K562 (cell line): ENCODE data around the gene EPB41L4A. TPM values are rescaled to one million over a fixed set of nuclear protein-coding genes. Genes with fewer than 3 reads are reported as not detected.

Experiments used
- ATAC-seq: fragments of 200-7000 bp; cut with Tn5 transposase; 3 replicates; pipeline ENCODE4 v1.9.1; 2020; ENCODE audit warnings: moderate library complexity
- BruUV-seq: library from RNA; stranded (reverse); fragments of 400-500 nt; replicated peaks from 2 replicates; lab custom pipeline; 2021; lab: Mats Ljungman, UMichigan
- CTCF ChIA-PET: fragments of 300-600 bp; formaldehyde crosslinking; extraction: SDS; loops from one replicate; lab custom pipeline; 2021; ENCODE audit warnings: low intra/inter-chr PET ratio; lab: Yijun Ruan, JAX
- POLR2A ChIA-PET: fragments of 300-600, 350-650 bp; sonication (Branson Sonifier 250); formaldehyde crosslinking; extraction: SDS; loops from one replicate; lab custom pipeline; 2021; ENCODE audit warnings: antibody characterized with exemption, inconsistent platforms; lab: Yijun Ruan, JAX
- DNase-seq, 4 experiments: peaks; one replicate each; pipeline versions ENCODE4 v3.0.0 to v3.0.0-alpha.2; 2011 to 2018; ENCODE audit warnings: low spot score in 3 of 4, mixed read lengths in 3 of 4; ENCODE audit errors: extremely low read depth in 1 of 4
- FAIRE-seq: peaks from 2 replicates; lab custom pipeline; 2011; peaks lifted over from hg19 to GRCh38; lab: Jason Lieb, UNC
- H2AFZ ChIP-seq: 2 replicates; pipeline ENCODE4 v1.6.0; 2011; ENCODE audit warnings: low read depth, low read length, control low read depth, inconsistent platforms
- H3K27ac ChIP-seq: fragments of 200-600 bp; 3 replicates; pipeline ENCODE4 v1.8.0; 2011; ENCODE audit warnings: low read depth, mild to moderate bottlenecking, control low read depth, inconsistent platforms, low read length, moderate library complexity, mixed read lengths; ENCODE audit errors: extremely low read depth
- H3K27me3 ChIP-seq, 2 experiments: fragments of 300-600 bp in 1 of 2; 2 replicates in 1 of 2; 3 replicates in 1 of 2; pipeline versions ENCODE4 v1.6.0 to v1.8.0; 2011; ENCODE audit warnings: inconsistent platforms in 2 of 2, low read length in 2 of 2, mild to moderate bottlenecking in 1 of 2, mixed read lengths in 1 of 2, moderate library complexity in 1 of 2; ENCODE audit not compliant: control insufficient read depth in 2 of 2, insufficient read depth in 2 of 2
- H3K36me3 ChIP-seq: fragments of 300-600 bp; 3 replicates; pipeline ENCODE4 v1.8.0; 2011; ENCODE audit warnings: mild to moderate bottlenecking, low read length, inconsistent platforms; ENCODE audit not compliant: control insufficient read depth, insufficient read depth
- H3K4me1 ChIP-seq, 2 experiments: fragments of 200-600 bp in 1 of 2; replicated peaks in 1 of 2; 2 replicates in 1 of 2; 3 replicates in 1 of 2; pipeline versions ENCODE4 v1.5.1 to v1.8.0; 2011; ENCODE audit warnings: inconsistent platforms in 2 of 2, low read length in 2 of 2, mild to moderate bottlenecking in 1 of 2, mixed read lengths in 1 of 2, moderate library complexity in 1 of 2; ENCODE audit not compliant: control insufficient read depth in 2 of 2, insufficient read depth in 2 of 2
- H3K4me2 ChIP-seq: 2 replicates; pipeline ENCODE4 v1.6.1; 2011; ENCODE audit warnings: low read length, control low read depth, inconsistent platforms, mixed read lengths; ENCODE audit not compliant: insufficient read depth
- H3K4me3 ChIP-seq: fragments of 200-600 bp; sonication (generic), shearing (Covaris generic); 2 replicates; pipeline ENCODE4 v1.5.1; 2016; ENCODE audit warnings: control low read depth, inconsistent platforms
- H3K79me2 ChIP-seq: fragments of 200-600 bp; 3 replicates; pipeline ENCODE4 v1.8.0; 2011; ENCODE audit warnings: low read length, inconsistent platforms; ENCODE audit not compliant: control insufficient read depth, insufficient read depth
- H3K9ac ChIP-seq, 2 experiments: 2 replicates each; pipeline versions ENCODE4 v1.6.0 to v1.6.1; 2011; ENCODE audit warnings: low read depth in 2 of 2, low read length in 2 of 2, control low read depth in 1 of 2, inconsistent platforms in 1 of 2, mild to moderate bottlenecking in 1 of 2, mixed read lengths in 1 of 2; ENCODE audit not compliant: insufficient read depth in 1 of 2
- H3K9me1 ChIP-seq: one replicate; pipeline ENCODE4 v1.6.0; 2011; ENCODE audit warnings: inconsistent platforms, mild to moderate bottlenecking, low read length, moderate library complexity; ENCODE audit not compliant: control insufficient read depth, insufficient read depth
- H3K9me3 ChIP-seq: replicated peaks from 2 replicates; pipeline ENCODE4 v1.5.1; 2011; ENCODE audit warnings: low read depth, low read length, inconsistent platforms; ENCODE audit not compliant: control insufficient read depth, insufficient read depth
- H4K20me1 ChIP-seq: replicated peaks from 2 replicates; pipeline ENCODE4 v1.6.1; 2011; ENCODE audit warnings: low read length, inconsistent platforms, mixed read lengths; ENCODE audit not compliant: control insufficient read depth, insufficient read depth
- CEBPG ChIP-seq, 3 experiments: fragments of 200-800 bp in 1 of 3; sonication (Bioruptor generic) in 1 of 3; sonication (generic) in 1 of 3; formaldehyde crosslinking in 1 of 3; IDR thresholded peaks in 2 of 3; conservative IDR thresholded peaks in 1 of 3; 2 replicates each; pipeline versions ENCODE4 v1.6.1 to v1.8.0; 2016 to 2022; ENCODE audit warnings: missing compliant biosample characterization in 2 of 3, missing genetic modification characterization in 2 of 3, mild to moderate bottlenecking in 1 of 3, missing genetic modification reagents in 1 of 3
- DDX20 ChIP-seq: fragments of 450-650 bp; IDR thresholded peaks from 2 replicates; pipeline ENCODE4 v1.6.1; 2016; ENCODE audit warnings: missing genetic modification characterization, low read depth, mild to moderate bottlenecking, missing compliant biosample characterization, moderate library complexity
- HDAC6 ChIP-seq: IDR thresholded peaks from 2 replicates; pipeline ENCODE4 v1.6.1; 2012; ENCODE audit warnings: low read depth, mild to moderate bottlenecking, control low read depth, inconsistent platforms, low read length, moderate library complexity
- KDM2B ChIP-seq: fragments of 250-450 bp; sonication (Bioruptor Pico); IDR thresholded peaks from 2 replicates; pipeline ENCODE4 v1.8.0; 2021; ENCODE audit warnings: mild to moderate bottlenecking, moderate library complexity
- LARP7 ChIP-seq: fragments of 450-650 bp; IDR thresholded peaks from 2 replicates; pipeline ENCODE4 v1.6.1; 2016
- MAFK ChIP-seq: IDR thresholded peaks from 2 replicates; pipeline ENCODE4 v1.6.1; 2011; ENCODE audit warnings: low read length, improper control_type of control experiment
- MLX ChIP-seq, 2 experiments: fragments of 450-650 bp in 1 of 2; sonication (generic) in 1 of 2; formaldehyde crosslinking; conservative IDR thresholded peaks; 2 replicates each; pipeline versions ENCODE4 v1.4.0 to v1.8.1; 2020 to 2022; ENCODE audit warnings: mild to moderate bottlenecking in 1 of 2, missing genetic modification reagents in 1 of 2
- NCOA1 ChIP-seq: fragments of 450-650 bp; IDR thresholded peaks from 2 replicates; pipeline ENCODE4 v1.6.1; 2016; ENCODE audit warnings: low read depth
- NKRF ChIP-seq: fragments of 450-650 bp; IDR thresholded peaks from 2 replicates; pipeline ENCODE4 v1.6.1; 2016; ENCODE audit warnings: borderline replicate concordance
- SMARCA4 ChIP-seq: fragments of 450-650 bp; IDR thresholded peaks from 2 replicates; pipeline ENCODE4 v1.6.1; 2016
- SNRNP70 ChIP-seq: fragments of 200-400 bp; formaldehyde crosslinking; optimal IDR thresholded peaks from 2 replicates; pipeline ENCODE3; 2017; ENCODE audit warnings: low read depth, low read length
- SUPT5H ChIP-seq: fragments of 450-650 bp; IDR thresholded peaks from 2 replicates; pipeline ENCODE4 v1.6.1; 2016
- ZFP36 ChIP-seq: fragments of 150-350 bp; IDR thresholded peaks from 2 replicates; pipeline ENCODE4 v1.6.1; 2018; ENCODE audit warnings: low read length, low read depth; ENCODE audit not compliant: partially characterized antibody
- ZNF175 ChIP-seq: fragments of 200-800 bp; sonication (Bioruptor generic); IDR thresholded peaks from 2 replicates; pipeline ENCODE4 v1.6.1; 2016; ENCODE audit warnings: low read depth, mild to moderate bottlenecking, missing genetic modification characterization, missing compliant biosample characterization
- ZNF253 ChIP-seq: fragments of 250-450 bp; sonication (Bioruptor Pico); conservative IDR thresholded peaks from 2 replicates; pipeline ENCODE4 v1.6.1; 2021; ENCODE audit warnings: mild to moderate bottlenecking
- ZNF444 ChIP-seq: fragments of 250-450 bp; sonication (Bioruptor Pico); IDR thresholded peaks from 2 replicates; pipeline ENCODE4 v1.4.0; 2020; ENCODE audit warnings: mild to moderate bottlenecking, moderate library complexity
- WGBS: fragments of 100-300 bp; shearing (Covaris generic); methylation state at CpG from one replicate; pipeline ENCODE4 v1.1.6; 2016; ENCODE audit warnings: low coverage, mixed read lengths; ENCODE audit not compliant: insufficient coverage; ENCODE audit errors: missing lambda C conversion rate; 5-methylcytosine and 5-hydroxymethylcytosine counted together
- in situ Hi-C: fragments of 300-500 bp; cut with MboI; formaldehyde crosslinking; loops from 4 replicates; pipeline ENCODE4 v1.15.0; 2018; ENCODE audit warnings: inconsistent platforms, mixed read lengths
- intact Hi-C: fragments of 100-400 bp; cut with micrococcal nuclease; formaldehyde crosslinking; loops from 2 replicates; pipeline ENCODE4 v1.14.2; 2022
- polyA plus RNA-seq, 8 experiments: library from polyadenylated mRNA; depleted of rRNA in 4 of 8; stranded (reverse) in 5 of 8; unstranded in 3 of 8; fragments of >200 nt; fragmentation: Nextera tagmentation in 2 of 8; fragmentation: Illumina TruSeq in 1 of 8; extraction: Ambion mirVana in 2 of 8; extraction: Trizol in 1 of 8; gene quantifications; 2 replicates each; pipeline versions ENCODE4 v1.2.1 to v1.2.3, GENCODE V29; 2011 to 2014; ENCODE audit warnings: inconsistent platforms in 1 of 8, missing spikeins in 1 of 8
- total RNA-seq, 7 experiments: library from RNA; depleted of rRNA in 6 of 7; stranded (reverse); fragments of >200 nt in 6 of 7; fragmentation: Illumina TruSeq in 2 of 7; extraction: Trizol in 2 of 7; gene quantifications; 2 replicates each; pipeline versions ENCODE4 v1.2.1 to v1.2.3, GENCODE V29; 2011 to 2021; ENCODE audit warnings: low replicate concordance in 1 of 7
- TF ChIP-seq, protein P1 (sequence below): fragments of 250-450 bp; sonication (Bioruptor Pico); IDR thresholded peaks from 2 replicates; pipeline ENCODE4 v1.8.0; 2021; ENCODE audit warnings: moderate library complexity, mild to moderate bottlenecking, inconsistent platforms
- TF ChIP-seq, protein P2 (sequence below): fragments of 250-450 bp; sonication (Bioruptor Pico); IDR thresholded peaks from 2 replicates; pipeline ENCODE4 v1.9.0; 2021; ENCODE audit warnings: mild to moderate bottlenecking

EPB41L4A gene
- total and polyA plus RNA-seq, 9 of the 15 experiments (the other 6 are each of a cell fraction or from before 2014, with no cell fraction given) = 0.04 to 0.35 (median 0.12) TPM; not detected in 3

GRCh38 chr5:112283943-112284929, 134.8 kb downstream of the EPB41L4A start:
- ATAC-seq = no peak
- Histone ChIP-seq H3K27me3 (no peaks in the 10 kb centered on the region; a peak in 1 of 5 replicates), H3K4me2 (no peak overlapping the region), H3K36me3 (no peaks in the 10 kb centered on the region), H3K9me3 (no peaks in the 10 kb centered on the region), H4K20me1 (no peaks in the 10 kb centered on the region), H2AFZ (no peak overlapping the region), H3K27ac (no peak overlapping the region), H3K4me3 (no peak overlapping the region), H3K9ac (no peak overlapping the region), H3K9me1 (no peaks in the 10 kb centered on the region), H3K79me2 (no peaks in the 10 kb centered on the region), H3K4me1 (no peaks in the 10 kb centered on the region)
- 0% methylated on average over 5 of the region's 5 CpGs for WGBS
- in situ Hi-C loops (no loop called here), intact Hi-C loops (no loop called here)
- BruUV-seq = no TSS peak
- ChIA-PET POLR2A (interaction anchor here (0.7 kb wide), 1 partner anchor 245 kb away, joined by 3 read pairs; no protein-coding TSS in a partner anchor), CTCF (no interaction called here)
- no peak for DNase-seq
- FAIRE-seq = no peak
- no peak for TF ChIP-seq DDX20 (tag)
- TF ChIP-seq ZNF444 (CRISPR knock-in tag) = no peak
- TF ChIP-seq ZFP36 = no peak
- TF ChIP-seq NKRF = no peak
- TF ChIP-seq, protein P1, sequence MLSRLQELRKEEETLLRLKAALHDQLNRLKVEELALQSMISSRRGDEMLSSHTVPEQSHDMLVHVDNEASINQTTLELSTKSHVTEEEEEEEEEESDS (CRISPR knock-in tag) = no peak
- TF ChIP-seq HDAC6 = no peak
- TF ChIP-seq ZNF253 (CRISPR knock-in tag) = no peak
- no peak for TF ChIP-seq SNRNP70
- TF ChIP-seq MLX (CRISPR knock-in tag; conservative IDR thresholded peaks at IDR 0.05) = no peak
- no peak for TF ChIP-seq ZNF175 (CRISPR knock-in tag)
- no peak for TF ChIP-seq KDM2B (CRISPR knock-in tag)
- TF ChIP-seq MAFK = no peak
- TF ChIP-seq, protein P2, sequence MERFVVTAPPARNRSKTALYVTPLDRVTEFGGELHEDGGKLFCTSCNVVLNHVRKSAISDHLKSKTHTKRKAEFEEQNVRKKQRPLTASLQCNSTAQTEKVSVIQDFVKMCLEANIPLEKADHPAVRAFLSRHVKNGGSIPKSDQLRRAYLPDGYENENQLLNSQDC (CRISPR knock-in tag) = no peak
- no peak for TF ChIP-seq CEBPG (CRISPR knock-in tag; IDR thresholded peaks at IDR 0.05)
- TF ChIP-seq CEBPG (tag; conservative IDR thresholded peaks at IDR 0.05 in 1 of 2, IDR thresholded peaks at IDR 0.05 in 1 of 2) = no peak
- no peak for TF ChIP-seq NCOA1
- TF ChIP-seq SMARCA4 = no peak
- no peak for TF ChIP-seq LARP7
- no peak for TF ChIP-seq SUPT5H
